ENCODE measurements around the gene TNRC18.
"Not testable (repeated sequence)": the region's sequence is repeated elsewhere in the genome, so short reads cannot be mapped to it uniquely, and the experiment has no call there.

Gene TNRC18

DNA sequence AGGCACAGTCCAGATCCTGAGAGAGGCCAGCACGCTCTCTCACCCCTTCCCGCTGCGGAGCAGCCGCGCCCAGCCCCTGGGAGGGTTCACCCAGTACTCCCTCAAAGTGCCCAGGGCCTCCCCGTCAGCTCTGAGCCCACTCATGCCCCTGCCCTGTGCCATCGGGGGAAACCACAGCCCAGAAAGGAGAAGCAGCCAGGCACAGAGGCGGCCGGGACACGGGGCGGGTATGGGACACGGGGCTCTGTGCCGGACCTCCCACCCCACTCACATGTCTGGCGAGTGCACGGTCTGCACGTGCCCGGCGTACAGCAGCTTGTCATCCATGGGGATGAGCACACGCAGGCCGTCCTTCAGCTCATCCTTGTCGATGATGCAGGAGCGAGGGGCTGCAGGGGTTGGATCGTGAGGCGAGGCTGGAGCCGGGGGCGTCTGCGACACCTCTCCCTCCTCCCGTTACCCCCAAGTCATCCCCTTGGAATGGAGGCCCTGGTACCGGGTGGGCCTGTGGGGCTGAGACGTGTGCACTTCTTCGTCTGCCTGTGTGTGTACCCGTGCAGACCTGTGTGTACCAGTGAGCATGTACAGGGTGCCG is 102.7 kb downstream of the TNRC18 start:
- DNase-seq (ENCODE audit: low read depth in 2 of 2) = no peak

DNA sequence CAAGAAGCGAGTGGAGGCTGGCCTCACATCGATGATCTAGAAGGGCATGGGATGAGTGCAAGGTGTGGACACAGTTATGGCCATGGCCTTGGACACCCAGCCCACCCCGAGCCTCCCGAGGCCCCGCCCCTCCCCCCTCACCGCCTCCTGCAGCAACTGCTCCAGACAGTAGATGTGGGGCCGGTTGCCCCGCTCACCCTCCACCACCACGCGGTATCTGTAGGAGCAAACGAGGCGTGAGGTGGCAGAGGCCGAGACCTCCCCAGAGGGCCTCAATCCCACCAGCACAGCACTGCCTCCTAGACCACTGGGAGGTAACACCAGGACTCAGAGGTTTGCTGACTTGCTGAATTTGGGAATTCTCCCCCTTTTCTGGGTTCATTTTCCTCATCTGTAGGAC is 103.2 kb downstream of the TNRC18 start:
- DNase-seq (ENCODE audit: low read depth in 2 of 2) = no peak

DNA sequence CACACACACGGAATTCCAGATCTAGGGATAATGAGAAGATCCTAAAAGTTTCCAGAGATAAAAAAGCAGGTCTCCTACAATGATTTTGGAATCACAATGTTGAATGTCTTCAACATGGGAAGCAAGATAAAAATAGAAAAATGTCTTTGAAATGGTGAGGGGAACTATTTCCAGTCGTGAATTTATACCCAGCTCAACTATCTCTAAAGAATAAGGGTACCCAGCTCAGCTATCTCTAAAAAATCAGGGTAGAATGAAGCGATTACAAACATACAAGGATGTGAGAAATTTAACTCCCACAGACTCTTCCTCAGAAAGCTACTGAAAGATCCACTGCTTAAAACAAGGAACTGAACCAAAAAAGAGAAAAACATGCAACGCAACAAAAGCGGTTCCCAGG is 105.0 kb downstream of the TNRC18 start:
- DNase-seq (ENCODE audit: low read depth in 2 of 2) = not testable (repeated sequence)

DNA sequence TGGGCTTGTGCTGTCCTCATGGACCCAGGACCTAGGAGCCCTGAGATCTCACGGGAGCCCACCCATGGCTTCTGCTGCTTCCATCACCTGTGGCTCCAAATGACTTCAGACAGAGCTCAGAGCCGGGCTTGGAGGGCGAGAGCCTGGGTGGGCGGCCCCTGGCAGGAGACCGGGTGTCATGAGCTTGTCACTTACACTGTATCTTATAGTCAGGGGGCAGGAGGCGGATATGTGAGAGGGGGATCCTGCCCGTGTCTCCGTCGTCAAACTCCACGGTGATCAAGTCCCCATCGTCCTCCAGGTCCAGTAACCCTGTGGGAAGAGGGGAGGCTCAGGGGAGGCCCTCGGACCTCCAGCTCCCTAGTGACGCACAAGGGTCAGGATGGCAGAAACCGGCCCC is 107.9 kb downstream of the TNRC18 start:
- no peak for DNase-seq (ENCODE audit: low read depth in 2 of 2)

DNA sequence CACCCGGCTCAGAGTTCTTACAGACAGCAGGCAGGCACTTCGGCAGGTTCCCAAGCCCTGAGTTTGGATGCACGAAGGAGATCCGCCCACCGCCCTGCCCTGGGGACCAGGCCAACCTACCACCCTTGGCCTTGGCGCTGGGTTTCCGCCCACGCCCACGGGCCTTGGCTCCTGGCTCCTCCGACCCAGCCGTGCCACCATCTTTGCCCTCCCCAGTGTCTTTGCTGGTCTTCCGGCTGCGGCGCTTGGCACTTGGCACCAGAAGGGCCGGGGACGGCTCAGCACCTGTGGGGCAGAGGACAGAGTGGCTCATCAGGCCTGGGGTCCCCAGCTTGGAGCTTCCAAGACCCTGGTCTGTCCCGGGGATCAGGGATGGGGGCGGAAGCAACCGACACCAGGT is 108.8 kb downstream of the TNRC18 start:
- no peak for DNase-seq (ENCODE audit: low read depth in 2 of 2)

DNA sequence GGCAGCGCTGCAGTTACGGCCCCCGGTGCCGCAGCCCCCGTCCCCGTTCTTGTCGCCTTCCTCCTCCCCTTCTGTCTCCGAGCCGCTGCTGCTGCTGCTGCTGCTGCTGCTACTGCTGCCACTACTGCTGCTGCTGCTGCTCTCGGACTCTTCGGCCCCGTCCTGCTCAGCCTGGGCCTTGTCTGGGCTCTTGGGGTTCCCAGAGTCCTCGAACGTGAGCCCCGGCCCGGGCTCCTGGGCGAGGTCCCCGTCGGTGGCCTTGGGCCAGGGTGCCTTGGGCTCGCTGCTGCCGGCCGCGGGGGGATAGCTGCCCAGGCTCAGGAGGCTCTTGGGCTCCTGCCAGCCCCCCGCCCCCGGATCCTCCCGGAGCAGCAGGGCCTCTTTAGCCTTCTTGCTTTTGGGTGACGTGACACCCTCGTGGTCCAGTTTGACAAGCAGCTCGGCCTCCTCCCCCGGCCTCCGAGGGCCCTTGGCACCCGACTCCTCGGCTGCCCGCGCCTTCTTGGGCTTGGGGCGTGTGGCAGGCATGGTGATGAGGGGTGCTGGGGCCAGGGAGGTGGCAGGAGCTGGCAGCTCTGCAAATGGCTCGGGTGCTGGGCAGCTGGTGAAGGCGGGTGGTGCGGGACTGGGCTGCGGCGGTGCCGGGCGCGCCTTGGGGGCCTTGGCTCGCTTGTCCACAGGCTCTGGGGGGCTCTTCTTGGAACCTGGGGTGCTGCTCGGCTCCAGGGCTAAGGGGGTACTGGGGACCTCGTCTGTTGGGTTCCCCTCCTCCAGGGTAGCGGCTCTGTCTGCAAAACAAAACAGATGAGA is 110.4 kb downstream of the TNRC18 start:
- DNase-seq (ENCODE audit: low read depth in 2 of 2) = not testable (repeated sequence)

DNA sequence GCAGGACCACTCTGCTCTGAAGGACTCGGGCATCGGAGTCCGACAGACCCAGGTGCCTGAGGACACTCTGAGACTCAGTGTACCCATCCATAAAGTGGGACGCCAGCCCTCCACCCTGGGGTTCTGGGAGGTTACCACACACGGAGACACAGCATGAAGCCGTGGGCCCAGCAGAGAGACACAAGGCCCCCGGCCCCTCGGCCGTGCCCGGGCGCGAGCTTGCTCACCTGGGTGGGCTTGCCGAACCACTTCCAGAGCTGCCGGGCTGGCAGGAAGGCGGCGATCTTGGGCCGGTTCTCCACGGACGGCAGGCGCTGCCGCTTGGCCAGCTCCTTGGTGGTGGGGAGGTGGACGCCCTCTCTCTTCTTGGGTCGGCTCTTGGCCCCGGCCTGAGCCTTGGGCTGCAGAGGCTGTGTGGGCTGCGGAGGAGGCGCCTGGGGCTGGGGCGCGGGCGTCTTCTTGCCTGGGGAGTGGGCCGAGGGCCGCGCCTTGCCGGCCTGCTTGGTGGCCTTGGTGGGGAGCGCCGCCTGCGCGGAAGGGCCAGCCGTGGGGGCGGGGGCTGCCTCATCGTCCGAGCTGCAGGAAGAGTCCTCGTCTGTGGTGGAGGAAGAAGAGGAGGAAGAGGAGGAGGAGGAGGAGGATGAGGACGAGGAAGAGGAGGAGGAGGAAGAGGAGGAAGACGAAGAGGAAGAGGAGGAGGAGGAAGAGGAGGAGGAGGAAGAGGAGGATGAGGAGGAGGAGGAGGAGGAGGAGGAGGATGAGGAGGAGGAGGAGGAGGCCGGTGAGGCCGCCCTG is 111.2 kb downstream of the TNRC18 start:
- DNase-seq (ENCODE audit: low read depth in 2 of 2) = not testable (repeated sequence)

DNA sequence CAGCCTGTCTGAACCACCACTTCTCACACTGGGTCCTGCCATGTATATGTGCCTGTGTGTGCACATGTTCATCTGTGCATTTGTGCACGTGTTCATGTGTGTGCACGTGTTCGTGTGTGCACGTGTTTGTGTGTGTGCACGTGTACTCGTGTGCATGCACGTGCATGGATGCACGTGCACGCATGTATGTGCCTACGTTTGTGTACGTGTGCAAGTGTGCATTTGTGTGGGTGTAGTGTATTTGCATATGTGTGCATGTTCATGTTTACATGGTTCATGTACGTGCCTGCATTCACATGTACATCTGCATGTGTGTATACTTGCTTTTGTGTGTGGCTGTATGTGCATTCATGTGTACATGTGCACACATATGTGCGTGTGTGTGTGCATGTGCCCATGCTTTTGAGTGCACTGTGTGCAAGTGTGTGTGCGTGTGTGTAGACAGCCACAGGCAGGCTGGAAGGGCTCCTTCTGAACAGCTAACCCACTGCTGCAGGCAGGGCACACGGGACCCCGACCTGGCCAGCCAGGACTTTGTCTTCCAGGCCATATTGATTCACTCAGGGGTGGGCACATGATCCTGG is 112.7 kb downstream of the TNRC18 start:
- DNase-seq (ENCODE audit: low read depth in 2 of 2) = no peak

DNA sequence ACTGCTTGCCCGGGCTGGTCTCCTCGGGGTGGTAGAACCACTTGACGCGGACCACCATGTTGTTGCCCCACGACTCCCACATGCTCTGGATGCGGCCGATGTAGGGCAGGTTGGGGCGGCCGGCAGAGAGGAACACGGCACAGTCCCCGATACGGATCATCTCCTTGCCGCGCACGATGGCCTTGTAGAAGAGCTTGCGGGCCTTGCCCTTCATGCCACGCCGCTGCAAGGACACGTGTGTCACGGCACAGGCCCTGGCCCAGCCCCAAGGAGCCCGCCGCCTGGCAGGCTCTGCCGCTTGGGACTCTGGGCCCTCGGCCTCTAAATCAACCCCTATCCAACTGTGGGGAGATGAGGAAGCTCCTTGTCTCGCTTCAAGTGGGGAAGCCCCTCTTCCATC is 114.5 kb downstream of the TNRC18 start:
- DNase-seq (ENCODE audit: low read depth in 2 of 2) = no peak

DNA sequence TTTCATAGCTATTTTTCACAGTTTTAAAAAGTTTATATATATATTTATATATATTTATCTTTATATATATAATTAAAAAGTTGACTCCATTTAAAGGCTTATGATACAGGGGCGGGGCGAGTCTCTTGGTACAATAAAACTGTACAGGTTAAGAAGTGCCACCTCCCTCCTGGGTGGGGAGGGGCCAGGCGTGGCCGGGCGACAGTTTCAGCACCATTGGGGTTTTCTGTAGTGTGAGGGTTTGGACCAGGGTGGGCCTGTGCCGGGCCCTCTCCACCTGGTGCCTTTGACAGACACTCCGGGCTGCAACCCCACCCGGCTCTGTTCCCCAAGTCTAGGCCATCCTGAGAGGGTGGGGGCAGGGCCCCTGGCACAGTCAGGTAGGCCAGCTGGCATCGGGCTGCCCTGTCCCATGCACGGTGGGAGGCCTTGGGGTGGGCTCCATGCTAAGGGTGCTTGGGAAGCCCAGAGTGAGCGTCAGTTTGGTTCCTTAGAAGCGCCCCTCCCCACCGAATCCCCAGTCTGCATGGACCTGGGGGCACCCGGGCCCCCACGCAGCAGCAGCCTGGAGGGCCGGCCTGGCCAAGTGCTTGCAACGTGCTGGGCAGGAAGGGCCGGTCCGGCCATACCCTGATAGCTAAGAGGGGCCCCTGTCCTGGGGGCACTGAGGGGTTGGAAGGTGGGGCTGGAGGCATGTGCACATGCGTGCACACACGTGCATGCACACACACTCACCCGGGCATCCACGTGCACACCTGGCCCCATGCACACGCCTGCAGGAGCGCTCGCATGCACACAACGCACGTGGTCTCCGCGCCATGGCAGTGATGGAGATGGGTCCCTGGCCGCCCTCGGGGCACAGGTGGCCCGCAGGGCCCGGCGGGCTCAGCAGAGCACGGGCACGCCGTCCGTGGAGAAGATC is 116.2 kb downstream of the TNRC18 start:
- DNase-seq (ENCODE audit: low read depth in 2 of 2) = not testable (repeated sequence)

DNA sequence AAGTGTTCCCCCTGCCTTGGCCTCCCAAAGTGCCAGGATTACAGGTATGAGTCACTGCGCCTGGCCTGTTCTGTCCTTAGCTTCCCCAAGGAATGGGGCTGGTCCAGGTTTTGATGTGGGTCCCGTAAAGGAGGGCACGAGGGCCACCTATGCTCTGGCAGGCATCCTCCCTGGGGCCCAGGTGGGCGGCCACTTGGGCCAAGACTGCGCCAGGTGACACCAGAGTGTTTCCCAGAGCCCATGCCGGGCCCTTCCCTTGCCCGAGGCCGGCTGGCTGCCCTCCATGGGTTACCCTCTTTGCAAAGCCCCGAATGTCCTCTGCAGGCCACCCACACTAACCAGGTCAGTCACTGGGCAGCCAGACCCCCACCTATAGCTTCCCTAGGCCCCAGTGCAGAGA is 118.6 kb downstream of the TNRC18 start:
- DNase-seq (ENCODE audit: low read depth in 2 of 2) = not testable (repeated sequence)

DNA sequence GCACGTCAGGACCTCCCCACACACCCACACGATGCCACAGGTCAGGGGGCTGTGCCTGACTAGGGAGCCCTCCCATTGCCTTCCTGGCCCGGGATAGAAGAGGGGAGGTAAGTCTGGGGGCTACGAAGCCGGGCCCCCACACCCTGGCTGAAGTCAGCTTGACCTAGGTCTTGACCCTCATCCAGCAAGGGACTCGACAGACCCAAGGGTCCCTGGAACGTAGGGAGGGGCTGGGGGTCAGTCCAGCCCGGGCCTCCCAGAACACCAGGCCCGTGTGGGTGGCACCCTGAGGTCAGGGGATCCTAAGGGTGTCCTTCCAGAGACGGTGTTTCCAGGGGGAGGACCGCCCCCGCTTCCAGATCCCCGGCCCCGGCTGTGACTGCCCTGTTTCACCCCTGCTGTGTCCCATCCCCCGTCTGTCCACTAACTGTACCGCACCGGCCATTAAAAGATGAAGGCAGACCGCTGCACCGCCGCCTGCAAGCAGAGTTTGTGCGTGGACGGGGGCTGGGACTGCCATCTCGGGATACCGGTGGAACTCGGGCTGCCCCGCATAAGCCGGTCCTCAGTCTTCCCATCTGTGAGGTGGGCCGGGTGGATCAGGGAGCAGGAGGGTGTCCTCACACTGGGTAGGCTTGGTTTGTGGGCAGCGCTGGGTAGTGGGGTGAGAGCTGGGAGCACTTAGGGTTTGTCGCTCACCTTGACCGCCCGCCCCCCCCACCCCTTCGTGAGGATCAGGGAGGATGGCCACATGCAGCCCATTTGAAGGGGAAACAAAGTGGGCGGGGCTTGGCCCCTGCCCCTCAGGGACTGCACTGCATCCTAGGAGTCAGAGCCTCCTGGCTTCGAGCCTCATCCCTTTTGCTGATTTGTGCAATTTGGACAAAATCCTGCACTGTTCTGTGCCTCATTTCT is 119.8 kb downstream of the TNRC18 start:
- no peak for DNase-seq (ENCODE audit: low read depth in 2 of 2)

DNA sequence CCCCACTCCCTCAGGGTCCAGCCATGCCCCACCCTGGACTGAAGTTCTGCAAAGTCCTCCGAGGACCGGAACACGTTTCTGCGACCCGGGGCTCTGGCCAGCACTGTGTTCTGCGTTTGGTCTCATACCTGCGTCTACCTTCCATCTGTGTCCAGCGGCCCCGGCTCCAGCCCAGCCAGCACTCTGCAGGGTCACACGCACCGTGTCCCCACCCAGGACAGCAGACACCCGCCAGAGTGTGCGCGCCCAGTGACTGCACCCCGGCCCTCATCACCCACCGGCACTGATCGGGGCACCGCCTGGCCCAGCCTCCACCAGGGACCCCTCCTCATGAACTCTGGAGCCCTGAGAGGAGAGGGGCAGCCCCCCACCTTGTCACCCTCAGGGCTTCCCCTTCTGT is 120.6 kb downstream of the TNRC18 start:
- DNase-seq (ENCODE audit: low read depth in 2 of 2) = no peak

DNA sequence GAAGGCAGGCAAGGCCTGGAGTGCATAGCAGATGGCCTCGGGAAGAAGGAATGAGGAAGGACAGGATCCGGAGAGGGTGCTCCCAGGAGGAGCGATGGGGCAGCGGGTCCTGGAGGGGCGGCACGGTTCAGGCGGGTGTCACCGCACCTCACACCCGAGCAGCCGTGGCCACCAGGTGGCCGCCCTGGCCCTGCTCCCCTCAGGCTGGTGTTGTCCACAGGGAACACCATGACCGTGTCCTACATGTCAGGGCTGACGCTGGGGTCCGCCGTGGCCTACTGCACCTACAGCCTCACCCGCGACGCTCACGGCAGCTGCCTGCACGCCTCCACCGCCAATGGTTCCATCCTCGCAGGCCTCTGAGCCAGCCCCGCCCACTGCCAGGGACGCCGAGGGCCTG is 121.1 kb downstream of the TNRC18 start:
- DNase-seq (ENCODE audit: low read depth in 2 of 2) = no peak

DNA sequence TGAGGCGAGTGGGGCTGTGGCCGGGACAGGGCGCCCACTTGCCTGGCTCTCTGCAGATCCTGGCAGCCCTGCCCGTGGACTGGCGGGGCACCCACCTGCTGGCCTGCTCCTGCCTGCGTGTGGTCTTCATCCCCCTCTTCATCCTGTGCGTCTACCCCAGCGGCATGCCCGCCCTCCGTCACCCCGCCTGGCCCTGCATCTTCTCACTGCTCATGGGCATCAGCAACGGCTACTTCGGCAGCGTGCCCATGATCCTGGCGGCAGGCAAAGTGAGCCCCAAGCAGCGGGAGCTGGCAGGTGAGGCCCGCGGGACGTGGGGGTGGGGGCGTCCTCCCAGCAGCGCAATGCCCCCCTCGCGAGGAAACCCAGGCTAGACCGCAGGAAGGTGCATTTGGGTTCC is 123.3 kb downstream of the TNRC18 start:
- DNase-seq (ENCODE audit: low read depth in 2 of 2) = no peak

DNA sequence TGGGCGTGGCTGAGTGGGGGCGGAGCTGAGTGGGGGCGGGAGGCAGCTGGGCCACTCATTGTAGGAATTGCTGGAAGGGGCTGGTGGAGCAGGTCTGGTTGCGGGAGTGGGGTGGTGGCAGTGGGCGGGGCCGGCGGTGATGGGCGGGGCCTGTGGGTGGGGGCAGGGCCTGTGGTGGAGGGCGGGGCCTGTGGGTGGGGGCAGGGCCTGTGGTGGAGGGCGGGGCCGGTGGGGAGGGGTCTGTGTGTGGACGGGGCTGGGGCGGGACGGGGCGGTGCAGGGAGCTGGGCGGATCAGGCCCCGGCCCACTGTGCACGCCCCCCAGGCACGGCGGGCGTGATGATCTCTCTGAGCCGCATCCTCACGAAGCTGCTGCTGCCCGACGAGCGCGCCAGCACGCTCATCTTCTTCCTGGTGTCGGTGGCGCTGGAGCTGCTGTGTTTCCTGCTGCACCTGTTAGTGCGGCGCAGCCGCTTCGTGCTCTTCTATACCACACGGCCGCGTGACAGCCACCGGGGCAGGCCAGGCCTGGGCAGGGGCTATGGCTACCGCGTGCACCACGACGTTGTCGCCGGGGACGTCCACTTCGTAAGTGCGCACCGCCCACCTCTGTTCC is 126.9 kb downstream of the TNRC18 start:
- peak; percentile 55 to 65 for DNase-seq (ENCODE audit: low read depth in 2 of 2)

DNA sequence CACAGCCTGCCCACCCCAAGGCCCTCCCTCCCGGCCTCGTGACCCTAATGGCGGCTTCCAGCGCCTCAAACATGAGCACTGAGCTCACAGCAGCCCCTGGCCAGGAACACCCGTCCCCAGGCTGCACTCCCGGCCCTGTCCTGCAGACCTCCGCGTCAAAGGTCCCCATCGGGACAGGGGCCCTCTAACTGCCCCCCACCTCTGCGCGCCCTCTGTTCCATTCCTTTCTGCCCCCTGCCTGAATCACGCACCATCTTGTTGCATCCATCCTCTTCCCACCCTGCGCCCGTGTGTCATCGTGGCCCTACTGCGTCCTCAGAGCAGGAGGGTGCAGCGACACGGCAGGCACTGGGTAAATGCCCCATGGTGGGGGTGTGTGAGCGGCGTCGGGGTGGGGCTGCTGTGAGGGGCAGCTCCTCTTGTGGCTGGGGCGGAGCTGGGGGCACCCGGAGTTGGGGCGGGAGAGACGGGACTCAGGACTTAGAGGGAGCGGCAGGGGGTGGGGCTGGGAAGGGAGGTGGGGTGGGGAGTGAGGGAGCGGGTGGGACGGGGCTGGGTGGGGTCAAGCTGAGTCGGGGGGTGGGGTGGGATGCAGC is 127.5 kb downstream of the TNRC18 start:
- no peak for DNase-seq (ENCODE audit: low read depth in 2 of 2)

DNA sequence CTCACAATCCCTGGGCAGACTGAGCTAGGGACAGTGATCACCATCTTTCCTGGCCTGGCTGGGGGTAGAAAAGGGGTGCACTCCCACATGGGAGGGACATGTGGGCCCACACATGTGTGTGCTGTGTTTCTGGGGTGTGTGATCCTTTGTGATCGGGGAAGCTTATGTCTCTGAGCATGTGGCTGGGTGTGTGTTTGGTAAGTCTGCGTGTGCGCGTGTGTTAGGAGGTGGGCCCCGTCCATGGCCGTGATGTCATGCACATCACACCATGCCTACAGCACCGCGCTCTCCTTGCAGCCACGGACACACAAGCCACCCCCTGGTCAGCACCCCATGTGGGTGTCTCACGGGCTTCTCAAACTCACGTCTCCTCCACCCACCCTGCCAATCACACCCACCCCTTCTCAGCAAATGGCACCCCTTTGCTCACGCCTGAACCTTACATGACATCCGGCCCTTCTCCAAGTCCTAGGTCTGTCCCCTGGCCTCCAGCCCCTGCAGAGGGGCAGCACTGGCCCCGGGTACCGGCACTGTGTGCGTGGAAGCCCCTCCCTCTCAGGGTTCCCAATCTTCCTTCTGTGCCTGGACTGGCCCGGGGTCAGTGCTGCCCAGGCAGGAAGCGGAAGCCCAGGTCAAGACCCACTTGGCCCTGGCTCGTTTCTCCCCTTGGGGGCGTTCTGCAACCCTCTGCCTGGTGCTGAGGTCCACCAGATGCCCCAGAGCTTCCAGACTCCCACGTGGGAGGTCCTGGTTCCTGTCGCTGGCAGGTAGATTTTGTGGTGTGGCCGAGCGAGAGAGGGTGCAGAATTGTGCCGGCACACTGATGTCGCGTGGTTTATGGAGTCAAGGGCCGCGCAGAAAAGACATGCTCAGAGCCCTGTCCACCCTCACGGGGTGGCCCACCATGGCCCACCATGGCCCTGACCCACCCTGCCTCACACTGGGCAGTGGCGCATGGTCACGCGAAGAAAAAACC is 128.3 kb downstream of the TNRC18 start:
- no peak for DNase-seq (ENCODE audit: low read depth in 2 of 2)

Measured in stimulated activated CD4-positive, alpha-beta T cell treated with anti-CD3 and anti-CD28 coated beads, Interleukin-15, amount 100 ng/mL, for 48 hours (primary cell).